ENCODE results near the gene SYCP2L. TPM values are rescaled to one million over a fixed set of nuclear protein-coding genes. Genes with fewer than 3 reads are reported as not detected.
"Not testable (repeated sequence)": the region's sequence is repeated elsewhere in the genome, so short reads cannot be mapped to it uniquely, and the experiment has no call there.

The SYCP2L gene
- total and polyA plus RNA-seq, 7 donors, result 0.09 to 22.1 (median 0.71) TPM; not detected in 2

- intact Hi-C loops (cut with DNase I), result no loop called here
- Histone ChIP-seq H3K4me3 (no peak overlapping the region), H3K9me3 (no peaks in the 10 kb centered on the region), H3K4me1 (peaks cover 0 to 38% (median 16%) of the 10 kb centered on the region in 4 donors), H3K36me3 (no peaks in the 10 kb centered on the region), H3K27ac (no peak overlapping the region), H3K27me3 (peaks cover 25 to 94% (median 67%) of the 10 kb centered on the region in 3 donors)
- TF ChIP-seq POLR2A (IDR thresholded peaks at IDR 0.05) (no peak), EP300 (IDR thresholded peaks at IDR 0.05) (no peak), POLR2AphosphoS5 (IDR thresholded peaks at IDR 0.05) (no peak), CTCF (IDR thresholded peaks at IDR 0.05) (no peak)
- no peak for DNase-seq
- 16 to 39% methylated on average over 24 of the region's 24 CpGs for WGBS, 2 donors
These were observed 2.4 kb upstream of the SYCP2L start for GRCh38 chr6:10884245-10884972.

- WGBS, 2 donors, result 21 to 34% methylated on average over 11 of the region's 11 CpGs
- H3K36me3 ChIP-seq; DNase-seq; H3K9me3 ChIP-seq; H3K27ac ChIP-seq; intact Hi-C loops (cut with DNase I): not testable (repeated sequence)
- Histone ChIP-seq H3K27me3 (peaks cover 25 to 77% (median 57%) of the 10 kb centered on the region in 3 donors), H3K4me1 (peaks cover 0 to 38% (median 16%) of the 10 kb centered on the region in 4 donors), H3K4me3 (peak overlapping the region in 3 of 4 donors; percentile 18 to 36 (median 35))
These were observed 524 bp upstream of the SYCP2L start for GRCh38 chr6:10886365-10886690.

GRCh38 chr6:10890151-10890550 is 3.3 kb downstream of the SYCP2L start:
- Histone ChIP-seq H3K9me3 (no peaks in the 10 kb centered on the region), H3K27me3 (peaks cover 3 to 39% (median 23%) of the 10 kb centered on the region in 3 donors), H3K36me3 (no peaks in the 10 kb centered on the region), H3K4me1 (peaks cover 0 to 13% (median 8%) of the 10 kb centered on the region in 4 donors), H3K4me3 (no peak overlapping the region), H3K27ac (no peak overlapping the region)
- intact Hi-C loops (cut with DNase I), result no loop called here
- WGBS, 2 donors, result 95 to 100% methylated on average over 1 of the region's 1 CpG
- TF ChIP-seq EP300 (IDR thresholded peaks at IDR 0.05), result no peak
- no peak for TF ChIP-seq CTCF (IDR thresholded peaks at IDR 0.05)
- TF ChIP-seq POLR2A (IDR thresholded peaks at IDR 0.05), result no peak
- no peak for TF ChIP-seq POLR2AphosphoS5 (IDR thresholded peaks at IDR 0.05)
- DNase-seq, result no peak

GRCh38 chr6:10891960-10892359 is 5.1 kb downstream of the SYCP2L start:
- Histone ChIP-seq H3K9me3 (no peaks in the 10 kb centered on the region), H3K4me1 (peaks cover 0 to 5% (median 3%) of the 10 kb centered on the region in 4 donors), H3K27me3 (peaks cover 0 to 21% (median 8%) of the 10 kb centered on the region in 3 donors), H3K27ac (no peak overlapping the region), H3K36me3 (no peaks in the 10 kb centered on the region), H3K4me3 (no peak overlapping the region)
- TF ChIP-seq CTCF (IDR thresholded peaks at IDR 0.05) (no peak), POLR2AphosphoS5 (IDR thresholded peaks at IDR 0.05) (no peak), EP300 (IDR thresholded peaks at IDR 0.05) (no peak), POLR2A (IDR thresholded peaks at IDR 0.05) (no peak)
- no peak for DNase-seq
- WGBS, 2 donors, result 77 to 88% methylated on average over 5 of the region's 5 CpGs
- intact Hi-C loops (cut with DNase I), result no loop called here

GRCh38 chr6:10894958-10895357 is 8.1 kb downstream of the SYCP2L start:
- intact Hi-C loops (cut with DNase I), result no loop called here

More at GRCh38 chr6:10894958-10895357, 8.1 kb downstream of the SYCP2L start:
- Histone ChIP-seq H3K36me3 (no peaks in the 10 kb centered on the region), H3K4me3 (no peak overlapping the region), H3K4me1 (no peaks in the 10 kb centered on the region), H3K27me3 (no peaks in the 10 kb centered on the region), H3K9me3 (no peaks in the 10 kb centered on the region), H3K27ac (no peak overlapping the region)
- TF ChIP-seq CTCF (IDR thresholded peaks at IDR 0.05) (no peak), POLR2AphosphoS5 (IDR thresholded peaks at IDR 0.05) (no peak), EP300 (IDR thresholded peaks at IDR 0.05) (no peak), POLR2A (IDR thresholded peaks at IDR 0.05) (no peak)
- DNase-seq, result no peak
- WGBS, 2 donors, result 43 to 62% methylated on average over 6 of the region's 6 CpGs

Measured in sigmoid colon (tissue), 7 donors.